ENCODE data around the gene NUP153.

Gene NUP153

GRCh38 chr6:17580518-17581048 is 126.1 kb downstream of the NUP153 start:
- Histone ChIP-seq H3K4me1 (peaks cover 9 to 28% (median 19%) of the 10 kb centered on the region in 10 experiments), H3K4me3 (peak overlapping the region; percentile 42 to 66 (median 53); a peak in 19 of 20 replicates), H3K4me2 (peak overlapping the region; percentile 26 to 70 (median 54); a peak in 19 of 22 replicates), H4K20me1 (no peaks in the 10 kb centered on the region), H3K27ac (peak overlapping the region in 2 of 11 experiments; percentile 10 to 48; a peak in 2 of 22 replicates), H3K9ac (peak overlapping the region in 8 of 11 experiments; percentile 11 to 59 (median 32); a peak in 6 of 22 replicates), H3K36me3 (peaks cover 0 to 4% (median 0%) of the 10 kb centered on the region in 11 experiments; a peak in 2 of 22 replicates), H3K9me3 (replicated peaks in 1 of 11) (peaks cover 40 to 57% (median 47%) of the 10 kb centered on the region in 11 experiments), H3K27me3 (peaks cover 11 to 23% (median 19%) of the 10 kb centered on the region in 11 experiments)
- no peak for TF ChIP-seq Cebpa-rat (IDR thresholded peaks at IDR 0.05)

GRCh38 chr6:17577059-17577458 is 129.7 kb downstream of the NUP153 start:
- Histone ChIP-seq H3K9me3 (replicated peaks in 1 of 11) (peaks cover 60 to 76% (median 67%) of the 10 kb centered on the region in 11 experiments), H3K9ac (no peak overlapping the region), H3K27ac (0 out of 22 replicates have a peak overlapping the region, but pooled peaks of 1 of the 11 experiments have one; percentile 17), H3K4me2 (peak overlapping the region in 1 of 11 experiments; percentile 45; a peak in 1 of 22 replicates), H3K27me3 (peaks cover 11 to 22% (median 19%) of the 10 kb centered on the region in 11 experiments), H3K4me1 (peaks cover 0 to 9% (median 0%) of the 10 kb centered on the region in 10 experiments; a peak in 3 of 20 replicates), H3K4me3 (no peak overlapping the region), H3K36me3 (peaks cover 0 to 4% (median 0%) of the 10 kb centered on the region in 11 experiments; a peak in 2 of 22 replicates), H4K20me1 (no peaks in the 10 kb centered on the region)
- TF ChIP-seq Cebpa-rat (IDR thresholded peaks at IDR 0.05), result no peak

DNA sequence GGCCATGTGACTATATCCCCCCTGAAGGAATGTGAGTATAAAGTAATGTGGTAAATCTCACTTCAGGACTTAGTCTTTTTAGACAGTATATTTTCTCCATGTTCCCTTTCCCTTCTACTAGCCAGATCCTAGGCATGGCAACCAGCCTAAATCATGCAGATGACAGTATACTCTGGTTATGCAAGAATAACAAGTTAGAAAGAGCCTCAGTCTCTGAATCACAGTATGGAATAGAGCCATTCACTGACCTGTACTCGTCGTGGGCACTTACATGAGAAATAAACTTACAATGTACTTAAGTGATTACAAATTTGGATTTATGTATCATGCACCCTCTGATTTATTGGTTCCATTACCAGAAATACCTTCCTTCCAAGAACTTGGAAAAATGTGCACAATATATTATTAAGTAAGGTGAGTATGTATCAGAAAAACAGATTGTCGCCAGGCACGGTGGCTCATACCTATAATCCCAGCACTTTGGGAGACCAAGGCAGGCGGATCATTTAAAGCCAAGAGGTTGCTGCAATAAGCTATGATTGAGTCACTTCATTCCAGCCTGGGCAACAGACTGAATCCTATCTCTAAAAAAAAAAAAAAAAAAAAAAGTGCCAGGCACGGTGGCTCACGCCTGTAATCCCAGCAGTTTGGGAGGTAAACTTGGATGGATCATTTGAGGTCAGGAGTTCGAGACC is 131.7 kb downstream of the NUP153 start:
- Histone ChIP-seq H3K4me3 (no peak overlapping the region), H3K9me3 (replicated peaks in 1 of 11) (peaks cover 43 to 55% (median 48%) of the 10 kb centered on the region in 11 experiments), H3K4me2 (no peak overlapping the region), H3K27ac (no peak overlapping the region), H3K36me3 (no peaks in the 10 kb centered on the region), H3K9ac (no peak overlapping the region), H3K27me3 (peaks cover under 1 to 5% (median under 1%) of the 10 kb centered on the region in 11 experiments; a peak in 15 of 22 replicates), H4K20me1 (no peaks in the 10 kb centered on the region), H3K4me1 (peaks cover 0 to 9% (median 0%) of the 10 kb centered on the region in 10 experiments; a peak in 3 of 20 replicates)
- TF ChIP-seq Cebpa-rat (IDR thresholded peaks at IDR 0.05), result no peak

- no peak overlapping the region for H3K9ac ChIP-seq
- TF ChIP-seq Cebpa-rat (IDR thresholded peaks at IDR 0.05), result no peak
- no peaks in the 10 kb centered on the region for H4K20me1 ChIP-seq
- H3K4me1 ChIP-seq, result no peaks in the 10 kb centered on the region
- no peak overlapping the region for H3K4me2 ChIP-seq
- H3K27me3 ChIP-seq, result no peaks in the 10 kb centered on the region
- peak overlapping the region in 1 of 10 experiments; percentile 8; a peak in 1 of 20 replicates for H3K4me3 ChIP-seq
- peaks cover 62 to 73% (median 65%) of the 10 kb centered on the region in 11 experiments for H3K9me3 ChIP-seq (replicated peaks in 1 of 11)
- peaks cover 0 to 6% (median 0%) of the 10 kb centered on the region in 11 experiments; a peak in 2 of 22 replicates for H3K36me3 ChIP-seq
- no peak overlapping the region for H3K27ac ChIP-seq
These were observed 141.3 kb downstream of the NUP153 start for GRCh38 chr6:17565399-17565798.

Data from BLaER1 treated with 17β-estradiol and CSF1 and Interleukin-3, amounts not matched to agents 10 nM and 100 nM (cell line).